ENCODE data around the gene PMIS2. TPM values are rescaled to one million over a fixed set of nuclear protein-coding genes. Genes with fewer than 3 reads are reported as not detected.

PMIS2 gene
- total RNA-seq, result not detected in 2 replicates

GRCh38 chr19:35585848-35586247, at the start of gene PMIS2:
Gene PMIS2, plus strand, starts transcription at chr19:35586173. Its CDS starts 87 bp downstream, at chr19:35586260.

GRCh38 chr19:35545001-35545854, 40.7 kb upstream of the PMIS2 start, which contains the start of gene TMEM147:
Gene TMEM147, plus strand, starts transcription at chr19:35545626. Its CDS starts 114 bp downstream, at chr19:35545740.

GRCh38 chr19:35563207-35563829, 22.7 kb upstream of the PMIS2 start, which contains the start of gene ATP4A:
Gene ATP4A, minus strand, starts transcription at chr19:35563658. Its CDS starts 29 bp downstream, at chr19:35563629.

GRCh38 chr19:35612559-35613321, 26.8 kb downstream of the PMIS2 start, which contains the start of gene HAUS5:
Gene HAUS5, plus strand, starts transcription at chr19:35612735. Its CDS starts 60 bp downstream, at chr19:35612795.

GRCh38 chr19:35628565-35629331, 42.8 kb downstream of the PMIS2 start, which contains the start of gene RBM42:
Gene RBM42, plus strand, starts transcription at chr19:35629036. Its CDS starts 118 bp downstream, at chr19:35629154.

Other genes starting within 250 kb of the PMIS2 start
- not detected in 2 replicates for gene FFAR1, start 238.3 kb upstream of the PMIS2 start, total RNA-seq
- not detected in 2 replicates for gene FFAR3, start 227.7 kb upstream of the PMIS2 start, total RNA-seq
- gene GPR42, start 215.1 kb upstream of the PMIS2 start, total RNA-seq, result not detected in 2 replicates
- gene FFAR2, start 137.9 kb upstream of the PMIS2 start, total RNA-seq, result not detected in 2 replicates
- not detected in 2 replicates for gene KRTDAP, start 95.7 kb upstream of the PMIS2 start, total RNA-seq
- gene DMKN, start 72.5 kb upstream of the PMIS2 start, total RNA-seq, result 11.3 and 13.5 TPM in 2 replicates
- gene SBSN, start 57.9 kb upstream of the PMIS2 start, total RNA-seq, result 0.15 TPM in 1 of 2 replicates, not detected in the other
- not detected in 2 replicates for gene GAPDHS, start 52.7 kb upstream of the PMIS2 start, total RNA-seq
- 102 and 106 TPM in 2 replicates for gene TMEM147, start 40.5 kb upstream of the PMIS2 start, total RNA-seq
- not detected in 2 replicates for gene ATP4A, start 22.5 kb upstream of the PMIS2 start, total RNA-seq
- 13.7 and 17.0 TPM in 2 replicates for gene HAUS5, start 26.6 kb downstream of the PMIS2 start, total RNA-seq
- gene RBM42, start 42.9 kb downstream of the PMIS2 start, total RNA-seq, result 99.4 and 108 TPM in 2 replicates
- gene ETV2, start 55.6 kb downstream of the PMIS2 start, total RNA-seq, result 0.89 and 1.5 TPM in 2 replicates
- 752 and 847 TPM in 2 replicates for gene COX6B1, start 62.1 kb downstream of the PMIS2 start, total RNA-seq
- gene UPK1A, start 80.3 kb downstream of the PMIS2 start, total RNA-seq, result not detected in 2 replicates
- gene ZBTB32, start 118.4 kb downstream of the PMIS2 start, total RNA-seq, result not detected in 2 replicates
- 9.2 and 12.0 TPM in 2 replicates for gene KMT2B, start 131.8 kb downstream of the PMIS2 start, total RNA-seq
- 19.0 and 26.1 TPM in 2 replicates for gene IGFLR1, start 156.3 kb downstream of the PMIS2 start, total RNA-seq
- 7.3 and 15.8 TPM in 2 replicates for gene U2AF1L4, start 159.2 kb downstream of the PMIS2 start, total RNA-seq
- gene PSENEN, start 159.5 kb downstream of the PMIS2 start, total RNA-seq, result 45.3 and 47.9 TPM in 2 replicates
- gene LIN37, start 162.4 kb downstream of the PMIS2 start, total RNA-seq, result 15.3 TPM in 2 replicates
- gene HSPB6, start 170.9 kb downstream of the PMIS2 start, total RNA-seq, result 20.1 and 22.5 TPM in 2 replicates
- gene PROSER3, start 172.0 kb downstream of the PMIS2 start, total RNA-seq, result 8.1 and 8.5 TPM in 2 replicates
- gene ARHGAP33, start 189.4 kb downstream of the PMIS2 start, total RNA-seq, result 6.5 and 14.1 TPM in 2 replicates
- not detected in 2 replicates for gene PRODH2, start 226.7 kb downstream of the PMIS2 start, total RNA-seq